DMS53 (cell line): ENCODE results near the gene TCERG1.

ENCODE experiments used
- DNase-seq: peaks from one replicate; lab custom pipeline; 2025; lab: John Stamatoyannopoulos, UW

Gene TCERG1

DNA sequence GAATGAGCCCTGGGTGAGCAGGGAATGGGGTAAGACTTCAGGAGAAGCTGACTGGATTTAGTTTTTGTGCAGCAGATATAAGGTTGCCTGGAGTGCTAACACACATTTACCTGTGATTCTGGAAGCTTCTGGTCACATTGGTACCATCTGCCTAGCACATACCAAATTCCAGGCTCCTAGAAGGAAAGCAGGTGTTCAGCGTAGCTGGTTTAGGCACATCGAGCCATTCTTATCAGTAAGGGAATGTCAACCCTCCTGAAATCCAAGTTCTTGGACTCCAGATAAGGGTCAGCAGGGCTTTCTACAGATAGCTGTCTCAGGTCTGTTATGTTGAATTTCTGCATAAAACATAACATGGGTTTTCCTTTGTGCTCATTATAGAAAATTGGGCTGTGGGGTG, 10.3 kb downstream of the TCERG1 start:
- DNase-seq: no peak

DNA sequence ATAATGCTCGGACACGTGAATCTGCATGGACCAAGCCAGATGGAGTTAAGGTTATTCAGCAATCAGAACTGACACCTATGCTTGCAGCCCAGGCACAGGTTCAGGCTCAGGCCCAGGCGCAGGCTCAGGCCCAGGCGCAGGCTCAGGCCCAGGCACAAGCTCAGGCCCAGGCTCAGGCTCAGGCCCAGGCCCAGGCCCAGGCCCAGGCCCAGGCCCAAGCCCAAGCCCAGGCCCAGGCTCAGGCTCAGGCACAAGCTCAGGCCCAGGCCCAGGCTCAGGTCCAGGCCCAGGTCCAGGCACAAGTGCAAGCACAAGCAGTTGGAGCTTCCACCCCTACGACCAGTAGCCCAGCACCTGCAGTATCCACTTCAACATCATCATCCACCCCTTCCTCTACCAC, 11.8 kb downstream of the TCERG1 start:
- DNase-seq: no peak

DNA sequence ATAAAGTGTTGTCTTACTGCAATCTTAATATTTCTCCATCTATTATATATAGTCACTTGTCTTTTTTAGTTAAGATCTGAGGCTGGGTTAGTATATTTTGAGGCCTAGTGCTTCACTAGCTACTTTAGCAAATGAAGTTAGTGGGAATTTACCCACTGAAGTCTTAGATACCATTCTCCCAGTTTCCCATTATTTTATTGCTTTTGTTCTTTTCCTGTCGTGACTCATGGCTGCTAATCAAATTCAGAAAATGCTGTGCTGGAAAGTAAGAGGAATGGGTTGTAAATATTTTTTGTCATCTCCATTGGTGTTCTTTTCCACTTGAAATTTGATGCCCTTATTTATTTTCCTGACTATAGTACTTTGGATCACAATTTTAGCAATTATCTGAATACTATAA, 14.2 kb downstream of the TCERG1 start:
- no peak for DNase-seq

DNA sequence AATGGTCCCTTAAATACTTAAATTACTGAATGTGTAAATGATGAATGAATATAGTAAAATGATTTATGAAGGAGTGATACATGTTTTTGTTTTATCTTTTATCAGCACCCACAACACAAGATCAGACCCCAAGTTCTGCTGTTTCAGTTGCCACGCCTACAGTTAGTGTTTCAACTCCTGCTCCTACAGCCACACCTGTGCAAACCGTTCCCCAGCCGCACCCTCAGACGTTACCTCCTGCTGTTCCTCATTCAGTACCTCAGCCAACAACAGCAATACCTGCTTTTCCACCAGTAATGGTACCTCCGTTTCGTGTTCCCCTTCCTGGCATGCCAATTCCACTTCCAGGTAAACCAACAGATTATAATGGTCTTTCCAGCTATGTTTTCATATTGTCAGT, 16.3 kb downstream of the TCERG1 start:
- DNase-seq: no peak

DNA sequence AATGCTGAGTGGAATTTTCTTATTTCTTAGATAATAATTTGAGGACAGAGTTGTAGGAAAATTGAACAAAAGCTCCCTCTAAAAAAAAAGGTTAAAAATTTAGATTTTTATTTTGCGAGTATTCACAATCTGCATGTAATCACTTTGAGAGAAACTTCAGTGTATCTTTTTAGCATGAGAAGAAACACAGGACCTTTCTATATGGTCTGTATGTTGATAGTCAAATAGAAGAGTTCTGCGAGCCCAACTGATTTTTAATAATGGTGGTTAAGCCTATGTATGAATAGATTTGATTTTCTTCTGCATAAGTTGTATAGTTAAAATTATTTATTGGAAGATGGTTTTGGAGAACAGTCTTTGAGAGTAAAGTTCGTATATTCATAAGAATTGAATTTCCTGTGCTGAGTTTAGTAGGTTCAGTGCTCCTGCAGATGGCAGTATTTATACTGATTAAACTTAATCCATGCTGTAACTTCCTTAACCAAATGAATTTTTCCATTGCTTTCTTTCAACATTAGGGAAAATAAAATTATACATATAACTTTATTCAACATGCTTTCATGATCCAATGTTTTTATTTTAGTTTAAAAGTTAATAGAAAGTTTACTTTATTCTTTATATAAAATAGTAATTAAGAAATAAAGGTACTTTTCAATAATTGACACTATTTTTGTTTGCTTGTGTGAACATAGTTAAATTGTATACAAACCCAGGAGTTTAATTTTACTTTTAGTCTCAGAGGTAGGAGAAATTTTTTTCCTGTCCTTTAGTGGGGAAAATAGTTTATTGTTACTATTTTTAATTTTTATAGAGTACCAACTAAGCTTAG, 19.6 kb downstream of the TCERG1 start:
- DNase-seq: peak; percentile 24

DNA sequence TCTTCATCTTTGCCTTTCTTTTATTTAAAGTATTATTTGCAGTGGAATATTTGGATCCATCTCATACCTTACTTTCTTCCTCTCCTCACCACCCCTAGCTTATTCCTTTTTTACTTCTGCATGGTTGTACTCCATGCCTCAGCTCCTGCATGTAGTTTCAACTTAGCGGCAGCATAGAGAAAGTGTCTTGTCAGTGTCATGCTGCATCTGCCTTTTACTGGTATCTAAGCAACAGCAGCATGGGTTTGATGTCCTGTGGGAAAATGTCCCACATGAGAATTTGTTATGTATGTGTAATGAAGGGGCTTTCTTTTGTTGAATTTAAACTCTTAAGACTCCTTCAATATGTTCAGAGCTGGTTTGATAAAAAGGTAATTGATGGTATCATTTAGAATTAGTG, 20.6 kb downstream of the TCERG1 start:
- no peak for DNase-seq

DNA sequence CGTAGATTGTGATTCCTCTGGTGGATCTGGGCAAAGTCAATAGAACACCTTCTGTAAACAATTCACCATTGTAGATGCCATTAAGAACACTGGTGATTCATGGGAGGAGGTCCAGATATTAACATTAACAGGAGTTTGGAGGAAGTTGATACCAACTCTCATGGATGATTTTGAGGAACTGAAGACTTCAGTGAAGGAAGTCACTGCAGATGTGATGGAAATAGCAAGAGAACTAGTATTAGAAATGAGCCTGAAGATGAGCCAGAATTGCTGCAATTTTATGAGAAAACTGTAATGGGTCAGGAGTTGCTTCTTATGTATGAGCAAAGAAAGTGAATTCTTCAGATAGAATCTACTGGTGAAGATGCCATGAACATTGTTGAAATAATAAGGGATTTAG, 26.9 kb downstream of the TCERG1 start:
- no peak for DNase-seq

DNA sequence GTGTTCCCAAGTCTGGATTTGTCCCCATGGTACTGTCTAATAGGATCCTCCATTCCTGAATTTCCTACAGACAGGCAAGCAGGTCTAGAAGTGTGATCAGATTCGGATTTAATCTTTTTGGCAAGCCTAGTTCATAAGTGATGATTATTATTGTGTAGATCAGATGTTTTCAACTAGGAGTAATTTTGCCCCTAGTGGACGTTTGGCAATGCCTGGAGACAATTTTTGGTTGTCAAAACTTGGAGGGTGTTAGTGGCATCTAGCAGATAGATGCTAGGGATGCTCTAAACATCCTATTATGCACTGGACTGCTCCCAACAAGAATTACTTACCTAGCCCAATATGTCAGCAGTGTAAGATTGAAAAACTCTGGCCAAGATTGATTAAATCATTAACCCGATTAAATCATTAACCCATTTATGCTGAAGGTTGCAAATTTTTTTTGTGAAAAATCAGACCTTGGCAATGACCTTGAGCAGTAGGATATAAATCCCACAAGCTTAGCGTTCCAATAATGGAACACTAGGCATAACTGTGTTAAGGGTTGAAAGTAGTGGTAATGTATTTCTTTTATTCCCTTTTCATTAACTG, 28.2 kb downstream of the TCERG1 start:
- DNase-seq: peak; percentile 19

DNA sequence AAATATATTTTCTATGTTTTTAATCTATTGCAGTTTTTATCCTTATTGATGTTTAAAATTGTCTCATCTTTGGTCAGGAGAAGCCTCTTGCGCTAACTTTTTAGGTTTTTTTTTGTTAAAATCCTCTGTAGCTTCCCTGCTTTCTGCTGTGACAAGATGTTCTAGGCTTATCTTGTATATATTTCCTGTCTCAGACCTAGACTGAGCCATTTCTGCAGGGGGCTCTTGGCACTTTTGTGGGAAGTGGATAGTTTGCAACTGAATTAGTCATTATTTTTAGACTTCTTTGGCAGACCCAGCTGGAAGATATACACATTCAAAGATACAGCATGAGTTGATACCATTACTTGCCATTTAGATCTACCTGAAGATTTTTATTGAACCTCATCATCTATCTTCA, 28.8 kb downstream of the TCERG1 start:
- DNase-seq: no peak

DNA sequence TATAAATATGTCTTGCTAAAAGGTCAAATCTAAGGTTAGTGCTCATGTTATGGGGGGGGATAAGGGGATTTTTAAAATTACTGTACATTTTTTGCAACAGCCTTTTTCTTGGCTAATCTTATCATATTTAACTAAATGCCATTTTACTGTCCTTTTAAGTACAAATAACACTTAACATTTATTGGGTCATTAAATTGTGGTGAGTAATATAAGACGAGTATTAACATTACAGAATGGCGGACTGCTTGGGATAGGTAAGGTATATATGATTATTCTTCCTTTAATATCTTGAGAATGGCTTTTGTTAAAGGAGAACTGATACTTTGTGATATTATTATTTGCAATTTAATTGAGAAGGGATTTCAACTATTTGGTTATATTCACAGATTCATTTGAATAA, 35.6 kb downstream of the TCERG1 start:
- no peak for DNase-seq

DNA sequence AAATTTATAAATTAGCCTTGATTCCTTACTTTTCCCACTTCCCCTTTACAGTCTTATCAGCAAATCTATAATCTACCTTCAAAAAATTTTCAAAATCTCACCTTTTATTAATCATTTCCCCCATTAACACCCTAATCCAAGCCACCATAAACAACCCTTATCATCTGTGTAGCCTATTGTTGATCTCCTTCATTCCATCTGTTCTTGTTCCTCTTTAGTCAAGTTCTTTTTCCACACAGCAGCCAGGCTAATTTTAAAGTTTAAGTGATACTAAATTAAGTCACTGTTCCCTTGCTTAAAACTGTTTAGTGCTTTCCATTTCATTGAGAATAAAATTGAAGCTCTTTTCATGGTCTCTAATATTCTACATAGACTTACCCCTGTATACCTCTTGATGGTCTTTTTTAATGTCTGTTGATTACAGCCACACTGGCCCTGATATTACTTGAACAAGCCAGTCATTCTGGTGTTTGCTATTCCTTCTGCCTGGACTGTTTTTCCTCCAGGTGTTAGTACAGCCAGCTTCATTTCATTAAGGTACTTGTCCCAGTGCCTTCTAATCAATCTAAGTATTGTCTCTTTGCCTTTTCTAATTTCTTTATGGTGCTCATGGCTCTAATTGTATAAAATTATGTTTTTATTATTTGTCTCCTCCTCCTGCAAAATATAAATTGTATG, 37.7 kb downstream of the TCERG1 start:
- no peak for DNase-seq

DNA sequence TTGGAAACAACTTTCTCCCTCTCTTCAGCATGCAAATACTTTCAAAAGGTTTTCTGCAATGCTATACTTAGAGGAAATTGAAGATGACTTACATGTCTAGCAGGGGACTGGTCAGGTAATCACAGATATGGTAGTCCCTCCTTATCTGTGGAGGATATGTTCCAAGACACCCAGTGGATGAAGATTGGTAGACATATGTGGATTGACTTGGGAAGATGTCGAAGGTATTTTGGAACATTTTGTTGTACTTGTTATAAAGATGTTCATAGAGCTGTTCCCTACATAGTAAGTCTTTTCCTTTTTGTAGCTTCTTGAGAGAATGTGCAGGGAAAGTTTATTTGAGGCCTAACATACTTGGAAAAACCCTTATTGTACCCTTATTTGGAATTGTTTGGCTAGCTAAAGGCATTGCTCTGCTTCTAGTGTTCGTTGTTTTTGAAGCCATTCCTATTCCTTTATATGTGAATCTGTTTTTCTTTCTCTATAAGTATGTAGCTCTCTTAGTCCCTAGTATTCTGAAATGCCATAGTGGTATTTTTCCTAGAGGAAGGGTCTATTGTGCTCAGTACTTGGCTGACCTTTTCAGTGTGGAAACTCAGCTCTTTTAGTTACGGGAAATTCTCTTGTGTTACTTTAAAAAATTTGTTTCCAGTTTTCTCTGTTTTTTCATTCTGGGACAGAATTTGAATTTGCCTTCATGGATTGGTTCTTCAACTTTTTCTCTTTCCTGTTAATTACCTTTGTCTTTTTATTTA, 43.1 kb downstream of the TCERG1 start:
- DNase-seq: no peak

DNA sequence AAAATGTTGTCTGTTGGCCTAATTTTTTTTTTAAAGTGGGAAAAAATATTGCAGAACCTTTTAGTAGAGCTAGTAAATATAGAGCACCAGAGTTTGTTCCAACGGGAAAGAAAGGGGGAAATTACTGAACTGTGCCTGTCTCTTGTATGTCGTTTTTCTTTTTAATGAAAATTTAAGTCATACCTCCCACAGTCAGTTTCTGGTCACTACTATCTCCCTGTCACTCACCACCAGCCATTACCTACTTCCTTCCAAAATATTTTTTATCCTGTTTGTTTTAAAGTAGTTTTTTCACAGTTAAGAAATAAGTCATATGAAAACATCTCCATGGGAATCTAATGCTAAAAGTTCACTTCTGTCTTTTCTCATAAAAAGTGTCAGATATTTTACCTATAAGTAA, 47.5 kb downstream of the TCERG1 start:
- DNase-seq: no peak

DNA sequence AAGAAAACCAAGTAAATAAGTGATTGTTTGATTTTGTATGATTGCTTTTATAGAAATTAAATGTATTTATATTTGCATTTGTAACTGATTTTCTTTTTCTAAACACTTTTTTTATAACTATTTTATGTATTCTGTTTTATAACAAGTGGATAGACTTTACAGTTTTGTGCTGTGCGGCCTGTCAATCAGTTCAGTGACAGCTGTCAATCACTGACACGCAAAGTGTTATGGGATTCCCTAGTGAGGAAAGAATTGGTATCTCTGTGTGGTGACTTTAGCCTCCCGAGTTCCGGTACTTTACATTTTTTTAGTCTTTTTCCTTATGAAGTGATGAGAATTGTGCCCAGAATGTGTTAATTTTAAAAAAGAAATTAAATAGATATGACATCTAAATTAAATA, 52.5 kb downstream of the TCERG1 start:
- no peak for DNase-seq

DNA sequence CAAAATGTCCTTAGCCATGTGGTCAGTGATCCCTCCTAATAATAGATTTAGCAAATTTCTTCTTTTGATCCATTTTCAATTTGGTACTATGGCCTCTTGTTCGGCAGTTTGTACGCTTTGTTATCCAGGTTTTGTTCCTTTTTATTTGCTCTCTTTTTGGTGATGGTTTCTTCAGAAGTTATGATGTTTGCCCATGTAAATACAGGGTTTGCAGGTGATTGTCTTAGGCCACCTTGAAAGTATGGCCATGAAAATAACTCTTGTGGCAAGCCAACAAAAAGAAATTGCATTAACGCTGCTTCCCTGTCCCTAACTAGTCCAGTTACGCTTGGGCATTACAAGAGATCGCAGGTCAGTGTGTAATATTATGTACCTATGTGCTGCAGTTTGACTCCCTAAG, 60.3 kb downstream of the TCERG1 start:
- DNase-seq: no peak

DNA sequence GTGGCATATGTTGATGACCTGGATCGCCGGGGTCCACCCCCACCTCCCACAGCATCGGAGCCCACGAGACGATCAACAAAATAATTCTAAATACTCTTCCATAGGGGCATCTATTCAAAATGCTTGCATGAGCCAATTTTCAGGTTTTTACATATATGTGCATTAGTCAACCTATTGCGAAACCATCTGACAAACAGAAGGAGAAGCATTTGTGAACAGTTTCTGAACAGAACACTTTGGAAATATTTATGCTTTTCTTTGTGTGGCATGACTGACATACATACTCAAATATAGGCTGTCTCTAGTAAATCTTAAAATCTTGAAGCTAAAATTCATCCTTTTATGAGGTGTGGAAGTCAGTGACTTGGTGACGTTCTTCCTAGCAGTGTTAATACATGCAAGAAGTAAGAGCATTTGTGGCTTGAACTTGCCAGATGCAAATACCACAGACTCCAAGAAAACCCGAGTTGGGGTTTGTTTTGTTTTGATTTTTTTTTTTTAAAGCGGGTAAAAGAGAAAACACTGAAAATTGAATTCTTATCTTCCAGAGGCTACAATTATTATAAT, 63.5 kb downstream of the TCERG1 start:
- DNase-seq: no peak

DNA sequence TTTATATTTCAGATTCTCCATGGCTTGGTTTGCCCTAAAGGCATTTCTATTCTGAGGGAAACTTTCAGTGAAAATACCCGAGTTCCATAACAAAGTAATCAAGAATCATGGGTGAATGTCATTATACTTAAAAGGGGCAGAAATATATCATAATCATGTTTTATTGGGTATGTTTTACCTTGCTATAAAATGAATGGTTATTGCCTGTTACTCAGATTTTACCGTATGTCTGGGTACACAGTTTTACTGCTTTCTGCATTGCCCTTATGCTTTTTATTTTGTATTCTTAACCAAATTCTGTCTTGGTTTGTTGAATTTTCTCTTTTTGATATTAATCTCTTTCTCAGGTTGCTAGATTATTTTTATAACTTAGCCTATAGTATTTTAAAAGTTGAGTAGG, 66.3 kb downstream of the TCERG1 start:
- no peak for DNase-seq

DNA sequence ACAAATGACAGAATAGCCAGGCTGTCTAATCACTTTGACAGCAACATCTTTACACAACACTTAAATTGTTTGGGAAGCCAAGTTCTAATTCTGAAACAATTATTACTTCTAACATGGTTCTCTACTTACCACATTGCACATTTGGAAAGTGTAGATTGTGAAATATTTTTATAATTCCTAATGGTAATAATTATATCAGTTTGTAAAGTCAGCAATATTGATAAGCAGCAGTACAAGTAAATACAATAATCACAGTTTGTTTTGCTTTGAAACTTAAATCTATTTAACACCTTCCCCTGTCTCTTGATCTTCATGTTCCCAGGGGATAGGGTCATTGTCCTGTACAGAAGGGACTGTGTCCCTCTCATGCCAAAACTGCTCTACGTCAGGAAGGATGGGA, 67.4 kb downstream of the TCERG1 start:
- DNase-seq: no peak

DNA sequence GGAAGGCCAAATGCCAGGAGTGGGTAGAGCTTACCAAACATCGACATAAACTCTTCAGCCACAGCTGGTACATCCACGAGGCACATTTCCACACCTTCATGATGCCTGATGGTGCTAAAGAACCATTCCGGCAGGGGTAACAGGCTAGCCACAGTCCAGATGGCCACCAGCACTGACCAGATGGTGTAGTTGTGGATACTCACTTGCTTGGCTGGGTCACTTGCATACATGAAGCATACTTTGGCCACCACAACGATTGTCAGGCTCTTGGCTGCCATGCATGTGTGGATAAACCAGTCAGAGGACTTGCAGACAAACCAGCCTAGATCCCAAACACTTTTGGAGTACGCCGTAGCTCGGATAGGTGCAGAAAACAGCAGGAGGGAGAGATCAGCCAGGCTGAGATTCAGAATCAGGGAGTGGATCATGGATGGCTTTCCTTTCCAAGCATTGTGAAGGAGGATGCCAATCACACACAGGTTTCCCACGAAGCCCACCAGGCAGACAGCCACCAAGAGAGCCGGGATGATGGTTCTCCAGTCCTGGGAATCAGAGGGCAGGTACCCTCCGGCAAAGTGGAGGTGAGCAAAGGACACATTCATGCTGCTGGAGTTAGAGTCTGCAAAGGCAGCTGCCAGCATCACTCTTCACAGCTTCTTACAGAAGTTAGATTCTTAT, 68.5 kb downstream of the TCERG1 start:
- DNase-seq: no peak

DNA sequence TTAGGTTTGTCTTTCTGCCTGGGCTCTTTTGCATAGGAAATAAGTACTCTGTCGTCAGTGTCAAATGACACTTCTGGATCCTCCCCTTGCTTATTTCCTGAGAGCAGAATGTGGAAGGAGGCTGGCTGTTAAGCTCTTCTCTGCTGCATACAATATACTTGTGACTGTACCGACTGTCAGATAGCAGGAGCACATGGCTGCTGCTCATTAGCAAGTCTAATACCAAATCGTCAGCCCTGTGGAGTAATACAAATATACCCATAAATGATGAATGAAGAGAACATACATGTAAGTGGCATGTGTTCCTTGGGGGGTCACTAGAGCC, 69.0 kb downstream of the TCERG1 start, which contains the start of gene GPR151:
GPR151 (minus strand) TSS at position 40 of the 325 bp plus-strand sequence. CDS start 77 bp downstream, outside the sequence.
- DNase-seq: peak; percentile 23

DNA sequence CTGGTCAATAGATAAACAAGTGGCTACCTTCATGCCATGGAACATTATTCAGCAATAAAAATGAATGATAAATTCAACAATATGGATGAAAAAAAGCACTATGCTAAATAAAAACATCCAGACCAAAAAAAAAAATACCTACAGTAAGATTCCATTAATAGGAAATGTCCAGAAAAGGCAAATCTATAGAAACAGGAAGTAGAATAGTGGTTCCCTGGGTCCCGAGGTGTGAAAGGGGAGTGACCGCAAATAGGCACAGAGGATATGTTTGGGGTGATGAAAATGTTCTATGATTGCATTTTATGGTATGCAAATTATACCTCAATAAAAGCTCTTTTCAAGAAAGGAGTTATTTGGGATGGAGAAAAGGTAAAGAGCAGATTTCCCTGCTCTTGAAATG, 72.4 kb downstream of the TCERG1 start:
- DNase-seq: no peak

DNA sequence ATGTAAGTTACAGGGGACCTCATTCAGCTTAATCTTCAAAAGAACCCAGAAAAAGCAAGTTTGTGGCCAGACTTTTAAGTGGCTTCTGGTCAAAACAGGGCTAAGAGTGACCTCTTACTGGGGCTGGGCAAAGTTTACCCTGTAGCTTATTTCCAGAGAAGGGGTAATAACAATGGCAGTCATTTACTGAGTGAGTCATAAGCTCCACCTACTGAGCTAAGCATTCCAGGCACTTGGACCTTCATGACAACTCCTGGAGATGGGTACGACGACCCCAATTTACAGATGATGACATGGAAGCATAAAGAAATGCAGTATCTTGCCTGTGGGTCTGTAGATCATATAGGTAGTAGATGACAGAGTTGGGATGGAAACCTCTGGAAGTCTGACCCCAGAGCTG, 73.6 kb downstream of the TCERG1 start:
- DNase-seq: peak; percentile 69
